WI38 (cell line): ENCODE data around the gene FOS.
"Not testable (repeated sequence)": the region's sequence is repeated elsewhere in the genome, so short reads cannot be mapped to it uniquely, and the experiment has no call there.

Experiments used
- H3K4me3 ChIP-seq: 2 replicates; pipeline ENCODE4 v1.5.1; 2011; ENCODE audit warnings: low read depth, mild to moderate bottlenecking, control low read depth, low read length
- CTCF ChIP-seq: IDR thresholded peaks from 2 replicates; pipeline ENCODE4 v1.5.1; 2012; ENCODE audit warnings: low read depth, mild to moderate bottlenecking, control low read depth, low read length

Gene FOS

GRCh38 chr14:75234173-75235115 lies 44.2 kb upstream of the FOS start:
- no peak overlapping the region for H3K4me3 ChIP-seq
- TF ChIP-seq CTCF: no peak

DNA sequence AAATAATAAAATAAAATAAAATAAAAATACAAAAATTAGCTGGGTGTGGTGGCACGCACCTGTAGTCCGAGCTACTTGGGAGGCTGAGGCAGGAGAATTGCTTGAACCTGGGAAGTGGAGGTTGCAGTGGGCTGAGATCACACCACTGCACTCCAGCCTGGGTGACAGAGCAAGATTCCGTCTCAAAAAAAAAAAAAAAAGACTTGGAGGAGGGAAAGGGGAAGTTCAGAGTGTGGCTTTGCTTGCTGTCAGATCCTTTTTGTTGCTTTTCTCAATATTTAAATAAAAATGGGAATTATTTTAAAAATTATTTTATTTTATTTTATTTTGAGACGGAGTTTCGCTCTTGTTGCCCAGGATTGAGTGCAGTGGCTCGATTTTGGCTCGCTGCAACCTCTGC lies 43.4 kb upstream of the FOS start:
- H3K4me3 ChIP-seq: not testable (repeated sequence)

DNA sequence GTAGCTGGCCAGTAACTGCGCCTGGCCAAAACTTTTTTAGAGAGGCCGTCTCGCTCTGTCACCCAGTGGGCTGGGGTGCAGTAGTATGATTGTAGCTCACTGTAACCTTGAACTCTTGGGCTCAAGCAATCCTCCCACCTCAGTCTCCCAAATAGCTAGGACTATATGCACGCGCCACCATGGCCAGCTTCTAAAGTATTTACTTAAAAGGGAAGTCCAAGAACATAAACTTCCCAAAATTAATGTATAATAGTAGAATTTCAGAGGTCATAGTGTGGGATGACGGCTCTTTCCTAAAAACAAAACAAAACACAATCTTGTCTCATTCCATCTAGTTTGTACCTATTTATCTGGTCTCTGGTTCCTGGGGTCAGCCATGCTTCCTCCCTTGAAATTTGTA lies 42.2 kb upstream of the FOS start:
- TF ChIP-seq CTCF: no peak
- H3K4me3 ChIP-seq: no peak overlapping the region

GRCh38 chr14:75236901-75237419 lies 41.7 kb upstream of the FOS start:
- no peak overlapping the region for H3K4me3 ChIP-seq
- TF ChIP-seq CTCF: no peak

- TF ChIP-seq CTCF: no peak
These were observed 39.7 kb upstream of the FOS start for GRCh38 chr14:75238756-75239455.

GRCh38 chr14:75240781-75241180 lies 37.8 kb upstream of the FOS start:
- no peak overlapping the region for H3K4me3 ChIP-seq
- no peak for TF ChIP-seq CTCF

More at GRCh38 chr14:75238756-75239455, 39.7 kb upstream of the FOS start:
- H3K4me3 ChIP-seq: no peak overlapping the region

GRCh38 chr14:75242546-75243273 lies 35.9 kb upstream of the FOS start:
- H3K4me3 ChIP-seq: no peak overlapping the region
- no peak for TF ChIP-seq CTCF
